H1 (cell line): ENCODE results near the gene WDR90. TPM values are rescaled to one million over a fixed set of nuclear protein-coding genes. Genes with fewer than 3 reads are reported as not detected.

Source experiments
- CTCF ChIA-PET: fragments of 300-600 bp; sonication (Branson Sonifier 250); formaldehyde crosslinking; loops from one replicate; lab custom pipeline; 2021; ENCODE audit not compliant: partially characterized antibody; lab: Charles Lee
- POLR2A ChIA-PET: fragments of 300-600 bp; sonication (Branson Sonifier 250); formaldehyde crosslinking; loops from one replicate; lab custom pipeline; 2021; ENCODE audit warnings: inconsistent platforms; ENCODE audit not compliant: partially characterized antibody; lab: Charles Lee
- DNase-seq, 2 experiments: peaks; one replicate each; pipeline versions ENCODE4 v3.0.0 to v3.0.0-alpha.2; 2010 to 2022; ENCODE audit warnings: low spot score in 2 of 2, low read depth in 1 of 2, mixed read lengths in 1 of 2
- FAIRE-seq: peaks from 2 replicates; lab custom pipeline; 2011; peaks lifted over from hg19 to GRCh38; lab: Jason Lieb, UNC
- H2AFZ ChIP-seq: 2 replicates; pipeline ENCODE4 v1.8.1; 2012; ENCODE audit warnings: low read length, inconsistent platforms
- H2AK5ac ChIP-seq: 2 replicates; pipeline ENCODE4 v1.6.1; 2013; ENCODE audit warnings: low read depth, low read length
- H2BK120ac ChIP-seq: replicated peaks from 2 replicates; pipeline ENCODE3; 2013; ENCODE audit warnings: low read depth, low read length, inconsistent platforms
- H2BK12ac ChIP-seq: 2 replicates; pipeline ENCODE4 v1.6.1; 2013; ENCODE audit warnings: low read depth, low read length
- H2BK15ac ChIP-seq: 2 replicates; pipeline ENCODE4 v1.6.1; 2013; ENCODE audit warnings: low read length
- H2BK20ac ChIP-seq: 2 replicates; pipeline ENCODE4 v1.6.1; 2013; ENCODE audit warnings: low read length
- H2BK5ac ChIP-seq: 2 replicates; pipeline ENCODE4 v1.6.1; 2013; ENCODE audit warnings: low read depth, low read length
- H3K14ac ChIP-seq: 2 replicates; pipeline ENCODE4 v1.6.1; 2013; ENCODE audit warnings: inconsistent platforms; ENCODE audit not compliant: insufficient read length
- H3K18ac ChIP-seq: 2 replicates; pipeline ENCODE4 v1.6.1; 2013; ENCODE audit warnings: low read length; ENCODE audit errors: extremely low read depth
- H3K23ac ChIP-seq: 2 replicates; pipeline ENCODE4 v1.6.1; 2013; ENCODE audit warnings: inconsistent platforms; ENCODE audit not compliant: insufficient read length
- H3K23me2 ChIP-seq: 2 replicates; pipeline ENCODE4 v1.6.1; 2013; ENCODE audit warnings: low read depth, low read length
- H3K27ac ChIP-seq: 2 replicates; pipeline ENCODE4 v1.6.1; 2011; ENCODE audit warnings: low read depth, low read length, inconsistent platforms
- H3K27me3 ChIP-seq, 4 experiments: replicated peaks in 1 of 4; 1 replicate in 1 of 4; 2 replicates in 3 of 4; pipeline versions ENCODE4 v1.6.1 to v1.8.1; 2011 to 2013; ENCODE audit warnings: low read length in 3 of 4, mild to moderate bottlenecking in 3 of 4, inconsistent platforms in 2 of 4, mixed read lengths in 2 of 4, moderate library complexity in 1 of 4; ENCODE audit not compliant: control insufficient read depth in 3 of 4, insufficient read depth in 3 of 4; ENCODE audit errors: extremely low read depth in 1 of 4
- H3K36me3 ChIP-seq, 4 experiments: 2 replicates each; pipeline versions ENCODE4 v1.6.1 to v1.8.1; 2011 to 2013; ENCODE audit warnings: mild to moderate bottlenecking in 4 of 4, low read length in 3 of 4, moderate library complexity in 2 of 4, control low read depth in 1 of 4, inconsistent platforms in 1 of 4; ENCODE audit not compliant: insufficient read depth in 4 of 4, control insufficient read depth in 2 of 4
- H3K4ac ChIP-seq: replicated peaks from 2 replicates; pipeline ENCODE3; 2013; ENCODE audit warnings: low read length, low read depth, mixed read lengths, inconsistent platforms; ENCODE audit not compliant: insufficient read length
- H3K4me1 ChIP-seq, 4 experiments: replicated peaks in 1 of 4; 1 replicate in 1 of 4; 2 replicates in 3 of 4; pipeline versions ENCODE4 v1.6.1 to v1.8.1; 2011 to 2013; ENCODE audit warnings: low read length in 3 of 4, inconsistent platforms in 2 of 4, mixed read lengths in 1 of 4; ENCODE audit not compliant: insufficient read depth in 4 of 4, control insufficient read depth in 3 of 4
- H3K4me2 ChIP-seq, 2 experiments: 2 replicates each; pipeline versions ENCODE4 v1.6.1 to v1.8.1; 2011 to 2013; ENCODE audit warnings: low read depth in 2 of 2, low read length in 2 of 2, control low read depth in 1 of 2, inconsistent platforms in 1 of 2, mild to moderate bottlenecking in 1 of 2; ENCODE audit not compliant: insufficient read depth in 1 of 2
- H3K4me3 ChIP-seq, 4 experiments: fragments of 200-600, 300-600 bp in 1 of 4; sonication (generic), shearing (Covaris generic), sonication (Bioruptor Twin) in 1 of 4; 2 replicates each; pipeline versions ENCODE4 v1.5.1 to v1.8.1; 2011 to 2016; ENCODE audit warnings: low read length in 4 of 4, low read depth in 3 of 4, control low read depth in 2 of 4, inconsistent platforms in 2 of 4, mild to moderate bottlenecking in 2 of 4, mixed read lengths in 1 of 4, moderate library complexity in 1 of 4; ENCODE audit not compliant: insufficient read depth in 2 of 4; ENCODE audit errors: extremely low read depth in 1 of 4
- H3K56ac ChIP-seq: replicated peaks from 2 replicates; pipeline ENCODE3; 2013; ENCODE audit warnings: low read depth, mild to moderate bottlenecking, mixed read lengths, low read length, inconsistent platforms; ENCODE audit not compliant: insufficient read length
- H3K79me1 ChIP-seq: 2 replicates; pipeline ENCODE4 v1.6.1; 2013; ENCODE audit warnings: low read depth, low read length, control low read depth
- H3K79me2 ChIP-seq, 2 experiments: 2 replicates each; pipeline versions ENCODE4 v1.6.1 to v1.8.1; 2012 to 2013; ENCODE audit warnings: low read length in 2 of 2, mild to moderate bottlenecking in 2 of 2, inconsistent platforms in 1 of 2; ENCODE audit not compliant: insufficient read depth in 2 of 2, control insufficient read depth in 1 of 2
- H3K9ac ChIP-seq, 4 experiments: replicated peaks in 1 of 4; 1 replicate in 1 of 4; 2 replicates in 3 of 4; pipeline versions ENCODE4 v1.6.1 to v1.8.1; 2011 to 2013; ENCODE audit warnings: low read depth in 3 of 4, low read length in 3 of 4, control low read depth in 2 of 4, mild to moderate bottlenecking in 2 of 4, moderate library complexity in 2 of 4, inconsistent platforms in 1 of 4; ENCODE audit errors: extremely low read depth in 1 of 4
- H3K9me3 ChIP-seq, 2 experiments: 2 replicates each; pipeline versions ENCODE4 v1.6.1 to v1.8.1; 2012 to 2013; ENCODE audit warnings: mild to moderate bottlenecking in 2 of 2, moderate library complexity in 2 of 2, control low read depth in 1 of 2, inconsistent platforms in 1 of 2, low read depth in 1 of 2, low read length in 1 of 2, mixed read lengths in 1 of 2; ENCODE audit not compliant: insufficient read depth in 2 of 2
- H4K20me1 ChIP-seq, 2 experiments: replicated peaks in 1 of 2; 2 replicates each; pipeline versions ENCODE3 to v1.8.1; 2011 to 2013; ENCODE audit warnings: inconsistent platforms in 2 of 2, low read length in 2 of 2, mild to moderate bottlenecking in 1 of 2; ENCODE audit not compliant: insufficient read depth in 2 of 2, control insufficient read depth in 1 of 2
- H4K5ac ChIP-seq: 2 replicates; pipeline ENCODE4 v1.6.1; 2013; ENCODE audit warnings: low read length, low read depth, mixed read lengths, inconsistent platforms; ENCODE audit not compliant: insufficient read length
- H4K8ac ChIP-seq: 2 replicates; pipeline ENCODE4 v1.8.0; 2013; ENCODE audit warnings: mild to moderate bottlenecking, moderate library complexity, low read length, inconsistent platforms; ENCODE audit not compliant: insufficient read depth; ENCODE audit errors: extremely low read depth
- H4K91ac ChIP-seq: replicated peaks from 2 replicates; pipeline ENCODE3; 2013; ENCODE audit warnings: low read length, mixed read lengths, inconsistent platforms; ENCODE audit not compliant: insufficient read length
- CHD1 ChIP-seq: IDR thresholded peaks from 2 replicates; pipeline ENCODE4 v1.6.1; 2012; ENCODE audit warnings: low read depth, low read length, improper control_type of control experiment
- E2F6 ChIP-seq: IDR thresholded peaks from 2 replicates; pipeline ENCODE4 v1.6.1; 2012; ENCODE audit warnings: inconsistent platforms
- EGR1 ChIP-seq: IDR thresholded peaks from 2 replicates; pipeline ENCODE4 v1.6.1; 2011; ENCODE audit warnings: low read depth, low read length, borderline replicate concordance
- EP300 ChIP-seq, 2 experiments: IDR thresholded peaks; 1 replicate in 1 of 2; 2 replicates in 1 of 2; pipeline ENCODE4 v1.6.1; 2011 to 2012; ENCODE audit warnings: low read depth in 2 of 2, low read length in 2 of 2, mild to moderate bottlenecking in 2 of 2, borderline replicate concordance in 1 of 2, inconsistent platforms in 1 of 2, moderate library complexity in 1 of 2
- KDM1A ChIP-seq: fragments of 200-600, 300-600 bp; sonication (generic); IDR thresholded peaks from 2 replicates; pipeline ENCODE4 v1.7.1; 2016; ENCODE audit warnings: mild to moderate bottlenecking, low read length, borderline replicate concordance
- MAFK ChIP-seq: IDR thresholded peaks from 2 replicates; pipeline ENCODE4 v1.6.1; 2012; ENCODE audit warnings: low read depth, mild to moderate bottlenecking, improper control_type of control experiment, low read length
- NANOG ChIP-seq: IDR thresholded peaks from 2 replicates; pipeline ENCODE4 v1.6.1; 2011; ENCODE audit warnings: low read length, low read depth, mild to moderate bottlenecking, inconsistent platforms; ENCODE audit not compliant: insufficient read depth, poor library complexity, severe bottlenecking
- POLR2A ChIP-seq, 2 experiments: IDR thresholded peaks; 1 replicate in 1 of 2; 2 replicates in 1 of 2; pipeline ENCODE4 v1.6.1; 2011; ENCODE audit warnings: low read depth in 2 of 2, low read length in 2 of 2, mild to moderate bottlenecking in 2 of 2; ENCODE audit errors: control extremely low read depth in 1 of 2
- RAD21 ChIP-seq, 2 experiments: IDR thresholded peaks in 1 of 2; conservative IDR thresholded peaks in 1 of 2; 2 replicates each; pipeline ENCODE4 v1.6.1; 2011; ENCODE audit warnings: low read depth in 2 of 2, low read length in 2 of 2, improper control_type of control experiment in 1 of 2, inconsistent platforms in 1 of 2, mild to moderate bottlenecking in 1 of 2, moderate library complexity in 1 of 2
- RBBP5 ChIP-seq: IDR thresholded peaks from 2 replicates; pipeline ENCODE4 v1.7.1; 2012; ENCODE audit warnings: low read depth, mild to moderate bottlenecking, inconsistent platforms, low read length, moderate library complexity, borderline replicate concordance
- RFX5 ChIP-seq: IDR thresholded peaks from 2 replicates; pipeline ENCODE4 v1.6.1; 2011; ENCODE audit warnings: low read depth, low read length, improper control_type of control experiment, borderline replicate concordance
- SP4 ChIP-seq: IDR thresholded peaks from 2 replicates; pipeline ENCODE4 v1.6.1; 2012; ENCODE audit warnings: low read length, inconsistent platforms
- TBP ChIP-seq: IDR thresholded peaks from 2 replicates; pipeline ENCODE4 v1.6.1; 2011; ENCODE audit warnings: low read depth, low read length, improper control_type of control experiment
- WGBS, 2 experiments: shearing (Covaris generic) in 1 of 2; methylation state at CpG; one replicate each; pipeline versions ENCODE4 v1.1.6 to v1.1.7; 2013 to 2015; ENCODE audit warnings: low lambda C conversion rate in 2 of 2, mixed read lengths in 2 of 2, inconsistent platforms in 1 of 2, low coverage in 1 of 2, missing lambda C conversion rate in 1 of 2; ENCODE audit not compliant: insufficient replicate concordance in 2 of 2, insufficient coverage in 1 of 2, insufficient read length in 1 of 2; ENCODE audit errors: extremely low coverage in 1 of 2, missing lambda C conversion rate in 1 of 2; 5-methylcytosine and 5-hydroxymethylcytosine counted together
- polyA plus RNA-seq, 7 experiments: library from polyadenylated mRNA; depleted of rRNA in 3 of 7; stranded (reverse) in 5 of 7; unstranded in 2 of 7; fragments of >200 nt in 5 of 7; fragments of 200-250 nt in 2 of 7; gene quantifications; 1 replicate in 5 of 7; 2 replicates in 1 of 7; 4 replicates in 1 of 7; pipeline versions ENCODE4 v1.2.1 to v1.2.3, GENCODE V29; 2011 to 2013; ENCODE audit warnings: missing spikeins in 2 of 7, mixed read lengths in 2 of 7
- total RNA-seq: library from RNA; stranded (reverse); fragmentation: NEBNext Ultra II Directional; extraction: Animal tissue kit (Norgen Biotek cat#: 25700); gene quantifications from 2 replicates; pipeline ENCODE4 v1.2.1, GENCODE V29; 2021

The WDR90 gene
- total and polyA plus RNA-seq, 2 of the 8 experiments (the other 6 are each of a cell fraction or from before 2014, with no cell fraction given), result 24.0 to 47.2 TPM

DNA sequence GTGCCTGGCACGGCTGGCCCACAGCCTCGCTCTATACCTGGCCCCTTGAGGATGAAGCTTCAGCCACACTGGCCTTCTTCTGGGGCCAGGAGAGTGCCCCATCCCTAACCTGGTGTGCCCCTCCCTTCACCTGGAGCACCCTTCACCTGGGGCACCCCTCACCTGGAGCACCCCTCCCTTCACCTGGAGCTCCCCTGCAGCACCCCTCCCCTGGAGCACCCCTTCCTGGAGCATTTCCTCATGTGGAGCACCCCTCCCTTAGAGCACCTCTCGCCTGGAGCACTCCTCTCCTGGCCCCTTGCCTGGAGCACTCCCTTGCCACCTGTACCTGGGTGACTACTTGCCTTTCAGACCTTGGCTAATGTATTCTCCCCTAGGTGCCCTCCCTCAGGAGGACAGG lies 58.9 kb downstream of the WDR90 start:
- Histone ChIP-seq H3K4me1 (peaks cover 0 to 9% (median 5%) of the 10 kb centered on the region in 4 experiments; a peak in 4 of 7 replicates), H3K4me3 (no peak overlapping the region), H3K27me3 (peaks cover 38 to 70% (median 56%) of the 10 kb centered on the region in 4 experiments), H4K91ac (no peak overlapping the region), H2AK5ac (no peak overlapping the region), H3K79me1 (no peaks in the 10 kb centered on the region), H3K23me2 (peaks cover 12% of the 10 kb centered on the region; the same call in 1 of the 2 replicates), H3K79me2 (no peaks in the 10 kb centered on the region), H2BK15ac (0 out of 2 replicates have a peak overlapping the region, but pooled peaks have one; percentile 81), H3K9me3 (no peaks in the 10 kb centered on the region), H4K5ac (no peak overlapping the region), H3K4me2 (no peak overlapping the region), H2BK120ac (no peak overlapping the region), H4K8ac (no peak overlapping the region), H4K20me1 (peaks cover 3 to 18% of the 10 kb centered on the region in 2 experiments), H3K4ac (no peak overlapping the region), H3K56ac (no peak overlapping the region), H3K23ac (no peak overlapping the region), H3K9ac (no peak overlapping the region), H3K18ac (no peak overlapping the region), H2BK20ac (no peak overlapping the region), H3K14ac (no peak overlapping the region), H3K36me3 (no peaks in the 10 kb centered on the region), H2AFZ (no peak overlapping the region), H3K27ac (no peak overlapping the region), H2BK12ac (no peak overlapping the region), H2BK5ac (no peak overlapping the region)
- ChIA-PET POLR2A (interaction anchor here (1.0 to 20.9 kb wide), 5 partner anchors 11 to 54 kb away, joined by 3 to 353 read pairs (median 3); partner anchors contain the start of genes ANTKMT, CCDC78 and HAGHL), CTCF (interaction anchor here (0.7 to 33.4 kb wide), 9 partner anchors 8 to 367 kb away, joined by 3 to 977 read pairs (median 5); partner anchors contain the start of genes ANTKMT, CCDC78, CHTF18 and CIAO3)
- WGBS, 2 experiments, result 74% methylated on average over 3 of the region's 3 CpGs; no CpG with 5 or more reads in 1 of the 2 experiments
- DNase-seq, result no peak
- no peak for FAIRE-seq
- TF ChIP-seq MAFK (no peak), POLR2A (IDR thresholded peaks at IDR 0.05; ENCODE audit: control extremely low read depth in 1 of 2, low read depth in 2 of 2, low read length in 2 of 2) (no peak), EP300 (IDR thresholded peaks at IDR 0.05; ENCODE audit: borderline replicate concordance in 1 of 2, low read depth in 2 of 2, low read length in 2 of 2) (no peak), RBBP5 (no peak), RAD21 (IDR thresholded peaks at IDR 0.05 in 1 of 2, conservative IDR thresholded peaks at IDR 0.05 in 1 of 2; ENCODE audit: low read depth in 2 of 2, low read length in 2 of 2) (no peak), CHD1 (no peak), TBP (no peak), RFX5 (no peak), NANOG (no peak), SP4 (no peak), KDM1A (no peak), E2F6 (no peak), EGR1 (no peak)
